NCI-H446 treated with DMSO at 0.1 percent for 48 hours (cell line): ENCODE measurements around the gene WDR83.
"Not testable (repeated sequence)": the region's sequence is repeated elsewhere in the genome, so short reads cannot be mapped to it uniquely, and the experiment has no call there.

Experiments used
- DNase-seq: peaks from one replicate; lab custom pipeline; 2025; lab: John Stamatoyannopoulos, UW

WDR83 gene

GRCh38 chr19:12687496-12688196 is 21.0 kb downstream of the WDR83 start, which contains the start of gene GNG14:
TSS of gene GNG14 (plus strand) at chr19:12687998. CDS start at chr19:12688049, 51 bp downstream.
- no peak for DNase-seq

- no peak for DNase-seq
Observed at GRCh38 chr19:12689012-12689411, 22.4 kb downstream of the WDR83 start.

GRCh38 chr19:12689581-12690216 is 23.1 kb downstream of the WDR83 start:
- DNase-seq = no peak

- DNase-seq = no peak
Observed at GRCh38 chr19:12692960-12693359, 26.4 kb downstream of the WDR83 start.

GRCh38 chr19:12694641-12695040 is 28.0 kb downstream of the WDR83 start:
- DNase-seq = no peak

GRCh38 chr19:12695096-12695495 is 28.5 kb downstream of the WDR83 start:
- no peak for DNase-seq

- no peak for DNase-seq
Observed at GRCh38 chr19:12695514-12695913, 28.9 kb downstream of the WDR83 start.

GRCh38 chr19:12695997-12696365 is 29.4 kb downstream of the WDR83 start:
- no peak for DNase-seq

- peak; percentile 84 for DNase-seq
Observed at GRCh38 chr19:12696366-12697335, 30.0 kb downstream of the WDR83 start, which contains the start of gene FBXW9. TSS of gene FBXW9 (minus strand) at chr19:12696631. CDS start at chr19:12696581, 50 bp downstream.

- not testable (repeated sequence) for DNase-seq
Observed at GRCh38 chr19:12697425-12697824, 30.8 kb downstream of the WDR83 start.

- no peak for DNase-seq
Observed at GRCh38 chr19:12698138-12698537, 31.5 kb downstream of the WDR83 start.

- no peak for DNase-seq
Observed at GRCh38 chr19:12701596-12702282, 35.1 kb downstream of the WDR83 start.

- peak; percentile 24 for DNase-seq
Observed at GRCh38 chr19:12703046-12703445, 36.4 kb downstream of the WDR83 start.

- no peak for DNase-seq
Observed at GRCh38 chr19:12705169-12705568, 38.6 kb downstream of the WDR83 start.

GRCh38 chr19:12705654-12706331 is 39.2 kb downstream of the WDR83 start:
- no peak for DNase-seq

- DNase-seq = no peak
Observed at GRCh38 chr19:12706332-12706718, 39.7 kb downstream of the WDR83 start.

- no peak for DNase-seq
Observed at GRCh38 chr19:12708641-12709040, 42.0 kb downstream of the WDR83 start.

- no peak for DNase-seq
Observed at GRCh38 chr19:12711187-12711586, 44.6 kb downstream of the WDR83 start.

GRCh38 chr19:12712077-12712476 is 45.5 kb downstream of the WDR83 start:
- DNase-seq = not testable (repeated sequence)

GRCh38 chr19:12713304-12713703 is 46.7 kb downstream of the WDR83 start:
- not testable (repeated sequence) for DNase-seq

- no peak for DNase-seq
Observed at GRCh38 chr19:12715102-12715501, 48.5 kb downstream of the WDR83 start.
